GM04504 (cell line): ENCODE measurements around the gene MED10.
A peak's percentile ranks its signal among the peaks of the same experiment; 100 is the strongest.

Experiments used
- DNase-seq: peaks from one replicate; pipeline ENCODE4 v3.0.0-alpha.2; 2012; ENCODE audit warnings: low read depth

The MED10 gene

GRCh38 chr5:6377905-6378765, at the start of gene MED10:
TSS of gene MED10 (minus strand) at chr5:6378547. CDS start at chr5:6378483, 64 bp downstream.
- peak; percentile 77 for DNase-seq

DNA sequence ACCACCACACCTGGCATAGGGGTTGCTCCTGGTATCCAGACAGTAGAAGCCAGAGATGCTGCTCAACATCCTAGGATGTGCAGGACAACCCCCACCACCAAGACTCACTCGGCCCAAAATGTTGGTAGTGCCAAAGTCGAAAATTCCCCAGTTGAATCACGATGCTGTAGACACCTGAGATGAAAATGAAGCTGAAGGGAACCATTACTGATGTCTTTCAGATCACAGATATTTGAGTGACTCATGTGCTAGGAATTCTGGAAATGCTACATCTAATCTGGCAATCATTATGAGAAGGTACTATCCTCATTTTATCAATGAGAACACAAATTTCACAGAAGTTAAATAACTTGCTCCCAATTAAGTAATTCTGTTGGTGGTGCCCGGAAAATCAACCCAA, 49.3 kb upstream of the MED10 start:
- DNase-seq: no peak

GRCh38 chr5:6424700-6425099, 46.4 kb upstream of the MED10 start:
- DNase-seq: no peak

- no peak for DNase-seq
Measured at GRCh38 chr5:6424110-6424659, 45.8 kb upstream of the MED10 start.

- no peak for DNase-seq
Measured at GRCh38 chr5:6423327-6424109, 45.2 kb upstream of the MED10 start.

GRCh38 chr5:6419340-6419852, 41.0 kb upstream of the MED10 start:
- peak; percentile 20 for DNase-seq

GRCh38 chr5:6418679-6419276, 40.4 kb upstream of the MED10 start:
- DNase-seq: no peak

- no peak for DNase-seq
Measured at GRCh38 chr5:6417657-6418056, 39.3 kb upstream of the MED10 start.

GRCh38 chr5:6412811-6413210, 34.5 kb upstream of the MED10 start:
- DNase-seq: no peak

GRCh38 chr5:6411141-6411540, 32.8 kb upstream of the MED10 start:
- DNase-seq: no peak

DNA sequence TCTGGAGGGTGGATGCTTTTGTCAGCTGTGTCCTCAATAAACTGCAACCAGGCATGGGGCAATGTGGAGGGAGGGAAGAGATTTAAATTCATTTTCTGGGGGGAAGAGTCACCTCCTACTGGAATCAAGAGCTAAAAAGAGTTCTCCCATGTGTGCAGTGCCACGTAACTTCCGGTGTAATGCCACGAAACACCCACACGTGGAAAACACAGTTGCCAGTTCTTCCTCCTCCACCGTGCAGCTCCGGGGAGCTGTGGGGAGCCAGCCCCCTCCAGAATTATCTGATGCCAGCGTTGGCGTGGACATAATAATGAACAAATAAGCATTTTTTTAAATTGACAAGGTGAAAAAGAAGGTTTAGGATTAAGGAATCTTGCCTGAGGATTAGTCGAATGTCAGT, 32.1 kb upstream of the MED10 start:
- DNase-seq: no peak

- DNase-seq: no peak
Measured at GRCh38 chr5:6408627-6409446, 30.5 kb upstream of the MED10 start.

DNA sequence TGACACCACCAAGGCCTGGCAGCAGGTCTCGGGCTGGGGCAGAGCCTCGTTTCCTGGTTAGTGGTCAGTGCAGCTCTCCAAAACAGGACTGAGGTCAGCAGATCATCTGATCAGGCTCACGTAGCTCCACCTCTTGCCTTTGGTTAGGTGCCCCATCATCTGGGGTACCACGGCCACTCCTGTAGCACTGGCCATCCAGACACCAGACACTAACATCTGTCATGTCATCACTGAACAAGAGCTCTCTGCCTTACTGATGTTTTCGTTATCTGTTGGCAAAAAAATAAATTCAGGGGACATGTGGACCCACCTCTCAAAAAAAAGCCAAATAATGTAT, 29.9 kb upstream of the MED10 start:
- no peak for DNase-seq

- no peak for DNase-seq
Measured at GRCh38 chr5:6407558-6408259, 29.4 kb upstream of the MED10 start.

- no peak for DNase-seq
Measured at GRCh38 chr5:6405591-6405990, 27.2 kb upstream of the MED10 start.

DNA sequence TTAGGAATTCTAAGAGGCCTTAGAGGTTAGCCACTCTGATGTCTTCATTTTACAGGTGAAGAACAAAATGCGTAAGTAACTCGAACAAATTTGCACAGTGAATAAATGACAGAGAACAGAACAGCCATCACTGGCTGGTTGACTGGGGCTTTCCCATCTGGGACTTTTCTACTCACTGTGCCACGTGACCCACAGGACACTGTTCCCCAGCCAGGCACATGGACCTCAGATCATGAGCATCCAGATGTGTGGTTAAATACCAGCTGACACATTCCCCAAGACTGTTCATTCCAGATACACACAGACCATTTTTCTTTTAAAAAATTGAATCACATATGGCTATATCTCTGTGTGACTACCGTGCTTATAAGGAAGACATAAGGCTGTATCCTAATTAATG, 25.8 kb upstream of the MED10 start:
- peak; percentile 60 for DNase-seq

- no peak for DNase-seq
Measured at GRCh38 chr5:6403416-6403815, 25.1 kb upstream of the MED10 start.

- DNase-seq: no peak
Measured at GRCh38 chr5:6402939-6403338, 24.6 kb upstream of the MED10 start.

DNA sequence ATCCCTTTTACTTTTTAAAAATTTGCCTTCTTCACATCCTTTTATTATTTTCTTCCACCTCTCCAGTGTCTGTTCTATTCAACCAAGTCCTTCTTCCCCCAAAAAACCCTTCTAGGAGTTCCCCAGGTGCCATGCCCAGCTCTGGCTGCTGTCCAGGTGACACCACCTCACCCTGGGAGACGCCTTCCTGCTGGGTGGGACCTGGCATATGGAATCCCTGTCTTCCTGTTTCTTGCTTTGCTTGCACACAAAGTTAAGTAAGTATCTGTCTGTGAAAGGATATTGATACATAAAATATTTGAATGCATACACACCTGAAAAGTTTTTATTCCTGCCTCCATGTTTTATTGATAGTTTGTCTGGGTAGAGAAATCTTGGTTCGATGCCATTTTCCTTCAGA, 23.1 kb upstream of the MED10 start:
- DNase-seq: no peak

DNA sequence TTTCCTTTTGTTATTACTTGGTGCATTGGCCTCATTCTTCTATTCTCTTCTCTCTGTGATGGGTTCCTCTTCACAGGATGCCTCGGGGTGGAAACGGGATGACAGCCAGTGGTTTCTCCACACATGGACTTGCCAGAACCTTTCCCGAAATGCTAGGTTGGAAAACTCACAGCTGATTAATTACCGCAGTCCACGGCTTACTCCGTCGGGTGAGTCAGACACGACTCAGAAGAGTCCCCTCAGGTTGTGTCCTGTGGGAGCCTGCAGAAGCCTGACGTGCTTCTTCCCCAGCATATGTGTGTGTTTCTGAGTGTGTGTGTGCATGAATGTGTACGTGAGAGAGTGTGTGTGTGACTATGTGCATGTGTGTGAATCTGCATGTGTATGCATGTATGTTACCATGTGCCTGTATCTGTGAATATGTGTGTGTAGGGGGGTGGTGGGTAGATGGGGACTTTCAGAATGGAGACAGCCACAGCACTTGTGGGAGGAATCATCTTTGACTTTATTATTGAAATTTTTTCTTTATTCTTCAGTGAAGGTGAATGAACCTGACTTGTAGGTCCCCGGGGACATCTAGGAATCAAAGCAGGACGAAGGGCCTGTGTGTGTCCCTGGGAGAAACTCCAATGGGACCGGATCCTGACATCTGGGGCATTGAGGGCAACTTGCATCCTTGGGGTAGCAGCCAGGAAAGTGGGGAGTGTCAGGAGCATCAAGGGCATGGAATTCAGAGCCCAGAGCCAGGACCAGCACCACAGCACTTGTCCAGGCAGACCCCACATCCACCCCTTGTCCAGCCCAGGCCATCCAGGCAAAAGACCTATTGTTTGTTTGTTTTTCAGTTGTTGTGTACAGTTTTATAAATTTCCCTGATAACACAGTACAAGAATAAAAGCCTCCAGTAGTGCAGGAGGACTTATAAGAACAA, 21.9 kb upstream of the MED10 start:
- peak; percentile 71 for DNase-seq
